ENCODE data around the gene NELFB.

The NELFB gene

DNA sequence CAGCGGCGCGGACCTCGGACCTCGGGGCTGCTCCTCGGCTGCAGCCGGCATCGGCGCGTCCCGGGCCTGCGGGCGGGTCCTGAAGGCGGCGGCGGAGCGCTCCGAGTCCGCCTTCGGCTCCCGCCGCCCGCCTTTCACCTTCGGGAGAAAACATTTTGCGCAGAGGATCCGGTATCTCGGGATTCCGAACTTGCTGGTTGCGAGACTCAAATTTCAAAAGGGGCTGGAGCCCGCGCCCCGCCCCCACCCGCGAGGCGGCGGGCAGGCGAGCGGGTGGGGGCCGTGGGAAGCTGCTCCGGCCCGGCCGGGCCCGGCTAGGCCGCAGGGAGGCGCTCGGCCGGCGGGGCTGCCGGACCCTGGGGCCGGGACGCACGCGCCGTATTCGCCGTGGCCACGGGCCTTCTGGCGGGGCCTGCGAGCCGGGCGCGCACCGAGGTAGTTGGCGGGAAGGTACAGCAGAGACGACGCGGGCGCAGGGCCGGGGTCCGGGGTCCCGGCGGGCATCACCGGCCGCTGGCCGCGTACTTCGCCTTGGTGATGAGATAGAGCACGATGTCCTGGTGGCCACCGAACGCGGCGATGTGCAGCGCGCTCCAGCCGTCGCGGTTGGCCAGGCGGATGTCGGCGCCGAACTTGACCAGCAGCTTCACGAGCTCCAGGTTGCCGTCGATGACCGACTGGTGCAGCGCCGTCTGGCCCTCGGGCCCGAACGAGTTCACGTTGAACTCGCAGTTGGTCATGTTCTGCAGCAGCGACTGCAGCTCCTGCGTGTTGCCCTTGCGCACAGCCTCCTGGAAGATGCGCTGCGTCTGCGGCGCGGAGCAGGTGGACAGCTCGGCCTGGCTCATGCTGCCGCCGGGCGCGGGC is 46.2 kb downstream of the NELFB start:
- in situ Hi-C loops (cut with HindIII; ENCODE audit: low sequenced_read_pairs): no loop called here

DNA sequence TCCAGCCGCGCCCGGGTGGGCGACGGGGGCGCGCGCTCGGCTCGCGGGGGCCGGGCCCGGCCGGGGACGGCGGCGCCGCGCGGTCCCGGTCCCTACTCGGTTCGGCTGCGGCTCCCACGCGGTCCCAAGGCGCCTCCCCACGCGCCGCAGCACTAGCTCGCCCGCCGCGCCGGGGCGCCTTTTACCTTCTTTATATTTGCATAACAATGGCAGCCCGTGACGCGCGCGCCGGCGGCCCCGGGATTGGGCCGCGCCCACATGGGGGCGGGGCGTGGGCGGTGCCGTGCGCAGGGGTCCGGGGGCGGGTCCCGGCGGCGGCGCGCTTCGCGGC is 47.0 kb downstream of the NELFB start, which contains the start of gene NRARP:
TSS of gene NRARP (minus strand) at position 154 of the 331 bp plus-strand sequence. CDS start 343 bp downstream, outside the sequence.
- in situ Hi-C loops (cut with HindIII; ENCODE audit: low sequenced_read_pairs): no loop called here

DNA sequence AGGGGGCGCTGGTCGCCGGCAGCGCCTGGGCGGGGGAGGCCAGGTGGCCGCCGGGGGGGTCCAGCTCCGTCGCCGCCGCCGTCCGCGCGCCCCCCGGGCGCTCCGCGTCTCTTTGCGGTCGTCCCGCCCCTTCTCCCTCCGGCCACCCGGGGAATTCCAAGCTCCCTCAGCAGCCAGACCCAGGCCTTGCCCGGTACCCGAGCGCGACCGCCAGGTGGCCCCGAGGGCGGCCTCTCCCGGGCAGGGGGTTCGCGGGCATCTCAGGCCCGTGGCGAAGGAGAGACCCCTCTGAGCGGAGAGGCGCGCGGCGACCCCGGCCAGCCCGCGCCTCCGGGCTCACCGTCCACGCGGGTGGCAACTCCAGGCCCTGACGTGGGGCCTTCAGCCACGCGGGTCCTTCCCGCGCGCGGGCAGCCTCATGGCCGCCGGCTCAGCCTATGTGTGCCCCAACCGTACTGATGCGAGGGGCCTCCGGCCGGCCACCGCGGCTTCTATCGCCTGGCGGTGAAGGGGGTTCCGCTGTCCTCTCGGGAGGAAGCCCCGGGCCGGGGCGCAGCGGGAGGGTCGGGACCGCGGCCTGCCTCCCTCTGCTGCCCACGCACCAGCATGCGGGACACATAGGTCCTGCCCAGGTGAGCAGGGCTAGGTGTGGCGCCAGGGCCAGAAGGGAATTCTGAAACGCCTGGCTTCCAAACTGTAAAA is 47.5 kb downstream of the NELFB start:
- in situ Hi-C loops (cut with HindIII; ENCODE audit: low sequenced_read_pairs): no loop called here

DNA sequence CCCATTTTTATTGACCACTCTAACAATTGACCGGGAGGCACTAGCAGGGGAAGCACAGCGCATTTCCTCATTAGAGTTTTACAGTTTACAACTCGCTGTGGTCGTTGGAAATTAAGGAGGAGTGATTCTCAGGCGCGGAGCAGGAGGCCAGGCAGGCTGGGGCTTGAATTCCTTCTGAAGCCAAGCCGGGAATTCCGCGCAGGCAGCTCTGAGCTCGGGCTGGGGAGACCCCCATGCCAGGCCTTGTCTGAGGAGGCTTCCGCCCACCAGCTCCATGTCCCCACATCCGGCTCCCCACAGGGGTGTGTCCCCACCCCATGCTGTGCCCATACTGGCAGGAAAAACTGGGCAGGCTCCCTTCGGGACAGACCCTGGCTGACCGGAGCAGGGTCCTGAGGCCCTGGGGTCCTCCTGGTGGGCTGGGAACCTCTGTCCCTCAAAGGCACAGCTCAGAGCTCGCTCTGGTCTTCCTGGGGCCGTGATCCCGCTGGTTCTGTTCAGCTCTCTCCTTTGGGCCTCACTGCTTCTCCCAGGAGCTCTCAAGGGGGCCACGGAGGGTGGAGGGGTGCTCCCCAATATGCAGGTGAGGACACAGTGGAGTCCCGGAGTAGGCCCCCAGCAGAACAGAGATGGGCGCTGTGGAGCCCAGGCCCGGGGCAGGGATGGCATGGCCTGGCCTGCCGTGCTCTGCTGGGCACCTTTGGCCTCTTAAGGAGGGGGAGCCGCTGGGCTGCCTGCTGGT is 48.2 kb downstream of the NELFB start:
- in situ Hi-C loops (cut with HindIII; ENCODE audit: low sequenced_read_pairs): no loop called here

DNA sequence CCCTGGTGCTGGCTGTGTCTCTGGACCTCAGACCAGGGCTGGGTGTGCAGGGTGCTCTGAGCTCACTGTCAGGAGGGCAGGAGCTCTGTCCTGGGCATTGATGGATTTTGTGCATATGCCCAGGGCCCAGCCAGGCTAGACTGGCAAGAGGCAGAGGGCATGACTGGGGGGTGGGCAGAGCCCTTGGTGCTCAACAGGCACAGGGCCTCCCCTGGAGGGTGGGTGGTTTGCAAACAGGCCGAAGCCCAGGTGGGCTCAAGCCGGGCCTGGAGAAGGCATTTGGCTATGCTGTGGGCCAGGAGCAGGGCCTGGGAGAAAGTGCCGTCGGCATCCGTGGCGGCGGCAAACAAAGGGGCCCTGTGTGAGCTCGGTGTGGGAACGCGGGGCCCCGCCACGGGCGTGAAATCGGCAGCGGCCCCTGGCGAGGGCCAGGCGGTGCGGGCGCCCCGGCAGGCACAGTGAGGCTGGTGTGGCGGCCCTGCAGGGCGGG is 48.8 kb downstream of the NELFB start:
- in situ Hi-C loops (cut with HindIII; ENCODE audit: low sequenced_read_pairs): no loop called here

DNA sequence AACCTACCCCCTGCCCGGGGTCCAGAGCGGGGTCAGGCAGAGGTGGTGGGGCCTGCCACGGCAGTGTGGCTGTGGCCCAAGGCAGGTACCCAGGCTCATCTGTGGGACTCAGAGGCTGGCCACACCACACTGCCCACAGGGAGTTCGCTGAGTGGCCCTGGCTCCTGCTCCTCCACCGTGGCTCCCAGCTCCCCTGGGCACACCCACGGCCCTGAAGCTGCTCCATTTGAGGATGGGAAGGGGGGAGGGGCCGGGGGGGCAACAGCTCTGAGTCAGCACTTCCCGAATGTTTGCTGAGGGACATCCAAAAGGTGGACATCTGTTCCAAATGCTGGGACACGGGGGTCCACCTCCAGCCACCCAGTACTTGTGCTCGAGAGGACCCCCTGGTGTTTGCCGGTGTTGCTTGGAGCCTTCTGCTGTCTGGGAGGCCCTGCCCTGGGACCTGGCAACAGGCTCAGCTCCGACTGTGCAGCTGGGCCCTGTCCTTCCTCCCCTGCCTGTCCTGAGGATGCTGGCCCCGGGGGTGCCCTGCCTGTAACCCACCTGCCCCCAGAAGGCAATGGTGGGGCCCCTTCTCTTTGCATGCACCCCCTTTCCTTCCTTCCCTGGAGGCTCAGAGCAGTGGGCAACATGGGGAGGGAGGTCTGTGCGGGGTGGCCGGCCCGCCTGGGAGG is 49.4 kb downstream of the NELFB start:
- in situ Hi-C loops (cut with HindIII; ENCODE audit: low sequenced_read_pairs): no loop called here

DNA sequence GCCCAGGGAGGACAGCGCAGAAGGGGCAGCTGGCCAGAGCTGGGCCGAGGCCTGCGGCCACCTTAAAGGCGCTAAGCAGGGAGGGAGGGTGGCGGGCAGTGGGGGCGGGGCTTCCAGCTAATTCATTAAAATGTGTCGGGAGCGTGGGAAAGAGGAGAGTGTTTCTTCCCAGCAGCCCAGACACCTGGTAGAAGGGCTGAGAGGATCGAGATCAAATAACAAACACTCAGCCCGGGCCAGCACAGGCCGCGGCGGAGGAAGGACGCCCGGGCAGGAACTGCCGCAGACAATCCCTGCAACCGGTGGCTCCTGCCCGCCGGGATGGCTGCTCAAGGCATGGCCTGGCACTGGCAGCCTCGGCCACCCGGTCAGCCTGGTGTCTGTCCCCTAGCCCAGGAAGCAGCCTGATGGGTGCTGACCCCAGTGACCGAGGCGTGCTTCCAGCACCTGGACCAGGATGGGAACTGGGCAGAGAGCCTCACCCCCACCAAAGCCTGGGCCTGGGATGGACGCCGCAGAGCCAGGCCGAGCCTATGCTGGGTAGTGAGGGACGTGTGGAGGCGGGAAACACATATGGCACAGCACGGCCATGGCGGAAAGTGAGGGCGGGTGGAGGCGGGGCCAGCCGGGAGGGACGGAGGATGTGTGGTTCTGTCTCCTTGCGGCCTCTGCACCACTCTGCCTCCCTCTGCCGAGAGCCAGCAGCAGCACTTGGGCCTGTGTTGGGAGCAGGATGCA is 50.1 kb downstream of the NELFB start:
- in situ Hi-C loops (cut with HindIII; ENCODE audit: low sequenced_read_pairs): no loop called here

DNA sequence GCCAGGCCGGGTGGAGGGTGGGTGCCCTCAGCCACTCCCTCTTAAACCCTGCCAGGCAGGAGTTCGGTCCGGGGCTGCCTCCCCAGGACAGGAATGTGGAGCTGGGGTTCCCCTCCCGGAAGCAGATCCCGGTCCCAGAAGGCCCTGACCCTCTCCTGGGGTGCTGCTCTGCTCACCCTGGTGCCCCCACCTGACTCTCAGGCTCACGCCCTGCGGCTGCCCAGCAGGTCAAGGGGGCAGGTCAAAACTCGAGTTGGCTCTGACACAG is 50.6 kb downstream of the NELFB start:
- in situ Hi-C loops (cut with HindIII; ENCODE audit: low sequenced_read_pairs): no loop called here

DNA sequence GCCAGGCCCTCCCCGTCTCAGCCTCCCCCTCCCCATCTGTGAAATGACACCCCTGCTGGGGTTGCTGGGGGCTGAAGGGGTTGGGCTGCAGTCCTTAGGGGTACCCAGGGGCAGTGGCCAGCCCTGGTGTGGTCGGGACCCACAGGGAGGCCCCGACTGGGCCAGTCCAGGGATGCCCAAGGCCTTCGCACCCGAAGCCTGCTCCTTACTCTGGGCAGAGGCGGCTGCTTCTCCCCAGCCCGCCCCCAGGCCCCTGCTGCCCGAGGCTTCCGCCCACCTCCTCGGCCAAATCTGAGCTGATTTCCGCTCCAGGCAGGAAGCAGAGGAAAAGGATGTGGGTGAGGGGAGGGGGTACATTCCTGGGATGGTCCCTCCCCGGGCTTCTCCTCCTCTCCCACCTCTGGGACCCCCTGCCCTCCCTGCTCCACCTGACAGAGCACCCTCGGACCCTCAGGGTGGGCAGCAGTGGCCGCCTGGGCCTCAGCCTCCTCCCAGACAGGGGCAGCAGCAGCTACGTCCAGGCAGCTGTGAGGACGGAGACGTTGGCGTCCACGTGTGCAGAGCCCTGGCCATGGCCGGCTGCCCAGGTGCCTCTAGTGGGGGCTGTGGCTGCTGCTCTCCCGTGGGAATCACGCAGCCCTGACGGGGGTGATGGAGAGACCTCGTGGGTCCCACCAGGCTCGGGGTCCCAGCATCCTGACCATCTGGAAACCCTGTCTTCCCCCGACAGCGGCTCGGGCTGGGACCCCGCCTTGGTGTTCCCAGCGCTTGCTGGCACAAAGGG is 51.1 kb downstream of the NELFB start:
- in situ Hi-C loops (cut with HindIII; ENCODE audit: low sequenced_read_pairs): no loop called here

DNA sequence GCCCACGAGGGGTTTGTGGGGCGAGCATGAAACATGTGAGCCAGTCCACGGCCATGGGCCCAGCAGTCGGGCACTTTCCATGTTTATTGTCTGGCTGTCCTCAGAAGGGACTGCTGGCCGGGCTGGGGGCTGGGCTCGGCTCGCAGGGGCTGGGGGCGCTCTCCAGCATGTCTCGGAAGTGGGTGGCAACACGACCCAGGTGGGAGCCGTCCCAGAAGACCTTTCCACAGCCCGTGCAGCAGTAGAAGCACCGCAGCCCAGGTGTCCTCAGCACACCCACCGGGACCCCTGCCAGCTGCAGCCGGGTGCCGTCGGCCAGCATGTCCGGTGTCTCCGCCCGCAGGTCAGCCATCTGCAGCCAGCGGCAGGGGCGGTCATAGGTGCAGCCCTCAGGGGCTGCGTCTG is 51.7 kb downstream of the NELFB start:
- in situ Hi-C loops (cut with HindIII; ENCODE audit: low sequenced_read_pairs): no loop called here

DNA sequence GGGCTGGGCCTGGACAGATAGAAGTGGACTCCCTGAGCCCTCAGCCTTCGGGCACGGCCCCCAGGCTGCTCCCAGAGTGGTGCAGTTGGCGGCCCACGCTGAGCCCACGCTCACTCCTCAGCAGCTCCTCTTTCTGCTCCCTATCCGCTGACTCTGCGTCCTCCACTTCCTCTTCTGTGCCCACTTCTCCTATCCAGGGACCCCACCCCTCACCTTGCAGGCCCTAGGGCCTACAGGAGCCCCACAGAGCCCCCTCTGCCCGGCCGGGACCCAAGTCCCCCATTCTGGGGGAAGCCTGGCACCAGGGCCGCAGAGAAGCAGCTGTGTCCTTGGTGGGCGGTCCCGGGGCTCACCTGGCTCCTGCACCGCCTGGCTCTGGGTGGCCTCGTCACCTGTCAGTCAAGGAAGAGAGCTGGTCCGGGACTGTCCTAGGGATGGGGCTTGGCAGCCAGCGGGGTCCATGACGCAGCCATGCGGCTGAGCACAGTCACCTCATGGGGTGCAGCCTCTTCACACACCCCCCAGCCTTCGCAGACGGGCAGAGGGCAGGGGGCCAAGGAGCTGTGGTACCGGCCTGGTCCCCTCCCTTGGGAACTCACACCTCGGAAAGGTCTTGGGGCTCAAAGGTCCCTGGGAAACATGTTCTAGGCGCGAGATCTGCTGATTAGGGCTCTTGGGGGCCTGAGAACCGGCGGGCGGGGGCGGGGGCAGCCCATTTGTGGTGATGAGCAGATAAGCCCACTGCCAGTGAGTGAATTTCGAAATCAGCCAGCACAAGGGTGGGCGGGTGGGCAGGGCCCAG is 52.3 kb downstream of the NELFB start:
- in situ Hi-C loops (cut with HindIII; ENCODE audit: low sequenced_read_pairs): no loop called here

DNA sequence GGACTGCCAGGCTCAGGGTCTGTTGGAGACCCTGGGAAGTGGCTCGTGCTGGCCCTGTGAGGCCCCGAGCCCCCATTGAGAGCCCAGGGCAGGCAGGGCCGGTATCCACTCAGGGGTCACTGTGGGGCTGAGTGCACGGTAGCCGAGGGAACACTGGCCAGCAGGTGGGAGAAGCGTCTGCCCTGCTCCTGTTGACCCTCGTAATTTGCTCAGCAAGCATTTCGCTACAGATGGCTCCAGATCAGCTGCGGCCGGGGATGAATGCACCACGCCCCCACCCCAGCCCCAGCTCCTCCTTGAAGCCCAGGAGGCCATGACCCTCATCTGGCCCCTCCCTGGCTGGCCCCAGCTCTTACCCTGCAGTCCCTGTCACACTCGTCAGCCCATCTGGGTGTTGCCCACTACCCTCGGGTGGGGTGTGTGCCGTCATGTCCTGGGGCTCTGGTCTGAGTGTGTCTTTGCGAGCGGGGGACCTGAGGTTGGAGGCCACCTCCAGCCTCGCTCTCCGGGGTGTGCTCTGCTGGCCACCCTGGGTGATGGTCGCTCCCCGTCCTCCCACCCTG is 53.0 kb downstream of the NELFB start:
- in situ Hi-C loops (cut with HindIII; ENCODE audit: low sequenced_read_pairs): no loop called here

DNA sequence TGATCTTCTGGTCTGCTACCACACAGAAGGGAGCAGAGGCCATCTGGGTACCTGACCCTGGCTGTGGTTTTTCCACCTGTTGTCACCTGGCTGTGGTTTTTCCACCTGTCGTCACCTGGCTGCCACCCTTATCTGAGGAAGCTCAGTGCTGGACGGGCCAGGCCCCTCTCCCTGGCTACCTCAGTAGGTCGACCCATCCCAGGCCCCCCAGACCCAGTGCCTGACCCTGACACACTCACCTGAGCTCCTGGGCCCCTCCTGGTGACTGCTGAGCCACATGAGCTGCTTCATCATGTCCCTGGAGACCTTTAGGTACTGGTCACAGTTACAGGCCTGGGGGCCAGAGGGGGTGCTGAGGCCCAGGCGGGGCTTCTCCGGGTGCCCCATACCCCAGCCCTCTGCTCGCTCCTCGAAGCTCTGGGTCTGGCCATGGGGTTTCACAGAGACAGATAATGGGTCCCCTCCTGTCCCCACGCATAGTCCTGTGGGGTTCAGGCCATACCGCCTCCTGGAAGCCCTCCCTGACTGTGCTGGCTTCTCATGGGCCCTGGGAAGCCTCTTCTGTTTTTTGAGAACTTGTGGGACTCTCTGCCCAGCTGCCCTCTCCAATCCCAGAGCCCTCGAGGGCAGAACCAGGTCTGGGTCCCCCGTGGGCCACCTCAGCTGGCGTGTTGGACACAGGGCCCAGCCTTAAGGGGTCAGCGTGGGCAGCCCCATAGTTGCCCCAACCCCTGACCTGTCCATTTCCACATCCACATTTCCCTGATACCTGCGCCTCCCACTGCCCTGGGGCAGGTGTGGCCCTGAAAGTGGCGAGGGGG is 54.5 kb downstream of the NELFB start:
- in situ Hi-C loops (cut with HindIII; ENCODE audit: low sequenced_read_pairs): no loop called here

DNA sequence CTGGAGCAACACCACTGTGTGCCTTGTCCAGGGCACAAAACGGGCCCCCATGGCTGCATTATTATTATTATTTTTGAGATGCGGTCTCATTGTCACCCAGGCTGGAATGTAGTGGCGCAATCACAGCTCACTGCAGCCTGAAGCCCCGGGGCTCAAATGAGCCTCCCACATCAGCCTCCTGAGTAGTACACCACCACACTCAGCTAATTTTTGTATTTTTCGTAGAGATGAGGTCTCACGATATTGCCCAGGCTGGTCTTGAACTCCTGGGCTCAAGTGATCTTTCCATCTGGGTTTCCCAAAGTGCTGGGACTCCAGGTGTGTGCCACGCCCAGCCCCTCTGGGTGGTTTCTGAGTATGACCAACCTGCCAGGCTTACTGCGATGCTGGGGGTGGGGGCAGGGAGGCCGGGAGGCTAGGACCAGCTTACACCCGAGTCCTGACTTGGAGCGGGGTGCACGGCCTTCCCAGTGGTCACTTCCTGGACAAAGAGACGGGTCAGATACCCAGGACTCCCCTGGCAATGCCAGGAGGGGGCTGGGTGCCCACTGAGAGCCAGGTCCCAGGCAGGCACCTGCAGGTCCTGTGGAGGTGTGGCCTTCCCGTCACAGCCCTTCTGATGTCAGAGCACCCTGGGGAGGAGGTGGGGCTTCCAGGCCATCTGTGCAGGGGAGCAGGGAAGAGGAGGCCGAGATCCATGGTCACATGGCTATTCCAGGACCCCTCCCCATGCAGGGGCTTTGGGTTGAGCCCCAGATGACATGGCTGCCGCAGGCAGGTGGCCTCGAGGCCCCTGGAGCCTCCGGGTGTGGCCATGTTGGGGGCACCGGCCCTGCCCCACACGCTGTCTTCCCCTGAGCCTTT is 55.3 kb downstream of the NELFB start:
- in situ Hi-C loops (cut with HindIII; ENCODE audit: low sequenced_read_pairs): no loop called here

DNA sequence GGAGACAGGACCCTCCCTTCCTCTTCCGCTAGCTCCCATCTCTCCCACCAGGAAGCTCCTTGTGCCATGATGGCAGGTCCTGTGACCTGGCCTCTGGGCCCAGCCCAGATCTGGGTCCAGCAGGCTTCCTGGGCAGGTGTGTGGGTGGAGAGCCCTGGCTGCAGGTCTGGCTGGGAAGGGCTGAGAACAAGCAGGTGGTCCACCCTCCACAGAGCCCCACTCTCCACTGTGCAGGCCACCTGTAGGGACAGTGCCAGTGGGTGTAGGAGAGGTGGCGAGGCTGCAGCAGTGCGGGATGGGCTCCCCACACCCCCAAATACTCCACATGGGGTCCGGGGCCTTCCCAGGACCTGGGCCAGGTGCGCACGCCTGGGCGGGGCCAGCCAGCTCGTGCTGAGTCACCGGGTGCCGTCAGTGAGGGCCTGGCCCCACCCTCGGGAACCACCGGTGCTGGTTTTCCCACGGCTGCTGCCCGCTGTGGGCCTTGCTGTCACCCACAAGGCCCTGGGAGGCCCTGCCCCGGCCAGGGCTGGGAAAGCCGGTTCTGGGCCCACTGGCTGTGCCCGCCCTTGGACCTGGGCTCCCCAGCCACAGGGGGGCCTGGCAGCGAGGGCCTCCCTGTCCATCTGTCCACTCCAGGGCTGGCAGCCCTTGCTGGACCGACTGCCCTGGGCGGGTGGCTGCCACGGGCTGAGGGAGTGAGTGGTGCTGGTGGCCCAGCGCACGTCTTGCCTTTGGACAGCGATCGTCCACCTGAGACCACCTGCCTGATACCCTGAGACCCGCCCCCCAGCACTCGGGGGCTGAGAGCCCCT is 56.3 kb downstream of the NELFB start:
- in situ Hi-C loops (cut with HindIII; ENCODE audit: low sequenced_read_pairs): no loop called here

Measured in DLD1 (cell line).